Measurements from ENCODE around the gene FUT7.
"Not testable (repeated sequence)": the region's sequence is repeated elsewhere in the genome, so short reads cannot be mapped to it uniquely, and the experiment has no call there.

Gene FUT7

GRCh38 chr9:137035507-137035834 is 3.6 kb upstream of the FUT7 start:
- ChIA-PET POLR2A (interaction anchor here (0.6 to 2.2 kb wide), 6 partner anchors 11 to 189 kb away, joined by 3 to 13 read pairs (median 3); partner anchors contain the start of gene MAN1B1), CTCF (interaction anchor here (0.6 to 14.2 kb wide), 42 partner anchors 9 to 248 kb away, joined by 3 to 310 read pairs (median 4); partner anchors contain the start of genes AJM1, C8G, CCDC183 and ENTPD2)
- DNase-seq (ENCODE audit: low read depth, low spot score): no peak
- no peak for TF ChIP-seq CTCF (IDR thresholded peaks at IDR 0.05; ENCODE audit: insufficient read depth, low read length, missing control alignments)
- H3K4me3 ChIP-seq (ENCODE audit: low read depth, low read length): no peak overlapping the region

- H3K4me3 ChIP-seq (ENCODE audit: low read depth, low read length): no peak overlapping the region
- ChIA-PET CTCF (interaction anchor here (0.6 to 14.2 kb wide), 48 partner anchors 9 to 262 kb away, joined by 3 to 310 read pairs (median 4); partner anchors contain the start of genes AJM1, C8G, CCDC183 and ENTPD2), POLR2A (interaction anchor here (0.6 to 2.2 kb wide), 7 partner anchors 12 to 188 kb away, joined by 3 to 13 read pairs (median 3); partner anchors contain the start of gene MAN1B1)
- peak; percentile 96 for TF ChIP-seq CTCF (IDR thresholded peaks at IDR 0.05; ENCODE audit: insufficient read depth, low read length, missing control alignments)
- DNase-seq (ENCODE audit: low read depth, low spot score): peak; percentile 31
Measured at GRCh38 chr9:137034709-137035506, 3.0 kb upstream of the FUT7 start.

GRCh38 chr9:137034039-137034708 is 2.3 kb upstream of the FUT7 start:
- no peak for DNase-seq (ENCODE audit: low read depth, low spot score)
- ChIA-PET POLR2A (interaction anchor here (0.6 to 2.2 kb wide), 2 partner anchors 86 to 96 kb away, joined by 4 to 13 read pairs; no protein-coding TSS in a partner anchor), CTCF (interaction anchor here (0.8 to 14.2 kb wide), 27 partner anchors 10 to 262 kb away, joined by 3 to 310 read pairs (median 5); partner anchors contain the start of genes AJM1, C8G, CCDC183 and ENTPD2)
- H3K4me3 ChIP-seq (ENCODE audit: low read depth, low read length): no peak overlapping the region
- no peak for TF ChIP-seq CTCF (IDR thresholded peaks at IDR 0.05; ENCODE audit: insufficient read depth, low read length, missing control alignments)

GRCh38 chr9:137033481-137033880 is 1.6 kb upstream of the FUT7 start:
- CTCF ChIA-PET: interaction anchor here (0.8 to 14.2 kb wide), 5 partner anchors 11 to 246 kb away, joined by 4 to 310 read pairs (median 101); partner anchors contain the start of genes C8G, ENTPD2, FBXW5 and NPDC1
- H3K4me3 ChIP-seq (ENCODE audit: low read depth, low read length); DNase-seq (ENCODE audit: low read depth, low spot score); POLR2A ChIA-PET: not testable (repeated sequence)

- CTCF ChIA-PET: interaction anchor here (0.8 to 14.2 kb wide), 4 partner anchors 14 to 245 kb away, joined by 4 to 310 read pairs (median 22); partner anchors contain the start of genes ENTPD2, NPDC1 and SAPCD2
- H3K4me3 ChIP-seq (ENCODE audit: low read depth, low read length): no peak overlapping the region
- no peak for DNase-seq (ENCODE audit: low read depth, low spot score)
Measured at GRCh38 chr9:137032858-137033257, 970 bp upstream of the FUT7 start.

More at GRCh38 chr9:137032858-137033257, 970 bp upstream of the FUT7 start:
- POLR2A ChIA-PET: no interaction called here
- TF ChIP-seq CTCF (IDR thresholded peaks at IDR 0.05; ENCODE audit: insufficient read depth, low read length, missing control alignments): no peak
